ENCODE results near the gene OMP. TPM values are rescaled to one million over a fixed set of nuclear protein-coding genes. Genes with fewer than 3 reads are reported as not detected.
"Not testable (repeated sequence)": the region's sequence is repeated elsewhere in the genome, so short reads cannot be mapped to it uniquely, and the experiment has no call there.

The OMP gene, protein sequence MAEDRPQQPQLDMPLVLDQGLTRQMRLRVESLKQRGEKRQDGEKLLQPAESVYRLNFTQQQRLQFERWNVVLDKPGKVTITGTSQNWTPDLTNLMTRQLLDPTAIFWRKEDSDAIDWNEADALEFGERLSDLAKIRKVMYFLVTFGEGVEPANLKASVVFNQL
- not detected for polyA plus RNA-seq (2012; ENCODE audit: missing spikeins)

DNA sequence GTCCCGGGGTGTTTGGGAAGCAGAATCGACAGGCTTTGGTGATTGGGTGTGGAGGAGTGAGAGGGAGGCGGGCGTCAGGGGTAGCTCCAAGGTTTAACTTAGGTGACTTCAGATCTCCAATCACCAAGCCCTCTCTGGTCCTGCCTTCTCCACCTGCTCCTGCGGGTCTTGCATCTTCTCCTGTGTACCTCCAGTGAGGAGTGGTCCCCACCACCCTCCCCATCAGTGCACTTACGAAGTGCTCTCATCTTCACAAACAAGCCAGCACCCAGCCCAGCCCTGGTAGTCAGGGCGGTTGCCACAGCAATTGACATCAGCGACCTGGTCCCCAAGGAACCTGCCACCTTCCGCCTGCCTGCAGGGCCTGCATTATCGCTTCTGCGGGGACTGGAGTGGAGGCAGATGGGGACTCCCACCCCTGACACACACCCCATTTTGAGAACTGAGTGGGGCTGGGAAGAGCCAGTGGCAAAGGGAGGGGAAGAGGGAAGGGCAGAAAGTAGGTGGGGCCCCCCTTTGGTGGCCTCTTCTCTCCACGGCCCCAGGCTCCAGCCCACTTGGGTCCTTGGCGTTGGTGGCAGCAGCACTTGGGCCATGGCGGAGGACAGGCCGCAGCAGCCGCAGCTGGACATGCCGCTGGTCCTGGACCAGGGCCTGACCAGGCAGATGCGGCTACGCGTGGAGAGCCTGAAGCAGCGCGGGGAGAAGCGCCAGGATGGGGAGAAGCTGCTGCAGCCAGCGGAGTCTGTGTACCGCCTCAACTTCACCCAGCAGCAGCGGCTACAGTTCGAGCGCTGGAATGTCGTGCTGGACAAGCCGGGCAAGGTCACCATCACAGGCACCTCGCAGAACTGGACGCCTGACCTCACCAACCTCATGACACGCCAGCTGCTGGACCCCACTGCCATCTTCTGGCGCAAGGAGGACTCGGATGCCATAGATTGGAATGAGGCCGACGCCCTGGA lies at the start of gene OMP:
Gene OMP, plus strand, starts transcription at position 595 of the 965 bp plus-strand sequence. Its CDS starts 0 bp downstream, at position 595.
- TF ChIP-seq TAF1 (IDR thresholded peaks at IDR 0.05; ENCODE audit: borderline replicate concordance, low read depth, low read length) (no peak), POLR2A (IDR thresholded peaks at IDR 0.05; ENCODE audit: low read depth, low read length) (no peak), POLR2AphosphoS5 (IDR thresholded peaks at IDR 0.05; ENCODE audit: low read depth, low read length) (no peak)
- DNase-seq (ENCODE audit: insufficient read length) = no peak
- FAIRE-seq = no peak

DNA sequence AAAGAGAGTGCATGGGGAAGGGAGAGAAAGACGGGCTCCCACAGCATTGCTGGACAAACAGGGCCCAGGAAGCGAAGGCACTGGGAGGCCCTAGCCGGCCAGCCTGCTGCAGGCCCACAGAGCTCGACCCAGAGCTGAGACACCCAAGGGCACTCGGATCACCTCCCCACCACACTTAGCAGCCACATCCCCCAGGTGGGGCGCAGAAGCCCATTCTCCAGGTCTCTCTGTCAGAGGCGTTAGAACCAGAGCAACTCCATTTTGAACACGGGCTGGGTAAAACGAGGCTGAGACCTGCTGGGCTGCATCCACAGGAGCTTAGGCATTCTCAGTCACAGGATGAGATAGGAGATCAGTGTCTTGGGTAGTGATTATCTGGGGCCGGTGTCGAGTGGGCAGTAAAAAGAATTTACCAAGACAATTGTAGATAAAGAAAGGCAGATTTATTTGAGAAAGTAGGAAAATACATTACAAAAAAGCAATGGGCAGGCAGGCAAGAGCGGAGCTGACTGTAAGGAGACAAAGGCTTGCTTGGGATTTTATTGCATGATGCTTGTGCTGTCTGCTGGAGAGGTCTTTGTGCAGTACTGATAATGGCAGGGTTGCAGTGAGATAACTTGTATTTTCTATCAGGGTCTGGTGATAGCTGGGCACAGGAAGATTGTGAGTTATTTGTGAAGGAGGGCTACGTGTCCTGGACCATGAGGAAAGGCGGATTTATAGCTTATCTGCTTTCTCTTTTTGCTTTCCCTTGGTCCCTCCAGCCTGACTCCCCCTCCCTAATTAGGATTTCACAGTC lies 49.2 kb upstream of the OMP start:
- no peak for FAIRE-seq
- TF ChIP-seq POLR2A (IDR thresholded peaks at IDR 0.05; ENCODE audit: low read depth, low read length) (no peak), POLR2AphosphoS5 (IDR thresholded peaks at IDR 0.05; ENCODE audit: low read depth, low read length) (no peak), TAF1 (IDR thresholded peaks at IDR 0.05; ENCODE audit: borderline replicate concordance, low read depth, low read length) (no peak)
- DNase-seq (ENCODE audit: insufficient read length) = no peak

DNA sequence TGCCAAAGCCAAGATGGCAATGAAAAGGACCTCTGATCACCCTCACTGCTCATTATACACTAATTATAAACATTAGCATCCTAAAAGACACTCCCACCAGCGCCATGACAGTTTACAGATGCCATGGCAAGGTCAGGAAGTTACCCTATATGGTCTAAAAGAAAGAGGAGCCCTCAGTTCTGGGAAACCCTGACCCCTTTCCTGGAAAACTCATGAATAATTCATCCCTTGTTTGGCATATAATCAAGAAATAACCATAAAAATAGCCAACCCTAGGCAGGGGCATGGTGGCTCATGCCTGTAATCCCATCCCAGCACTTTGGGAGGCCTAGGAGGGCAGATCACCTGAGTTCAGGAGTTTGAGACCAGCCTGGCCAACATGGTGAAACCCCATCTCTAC lies 48.6 kb upstream of the OMP start:
- DNase-seq (ENCODE audit: insufficient read length) (no peak), FAIRE-seq (no peak)
- TF ChIP-seq POLR2A (IDR thresholded peaks at IDR 0.05; ENCODE audit: low read depth, low read length) (no peak), POLR2AphosphoS5 (IDR thresholded peaks at IDR 0.05; ENCODE audit: low read depth, low read length) (no peak), TAF1 (IDR thresholded peaks at IDR 0.05; ENCODE audit: borderline replicate concordance, low read depth, low read length) (no peak)

DNA sequence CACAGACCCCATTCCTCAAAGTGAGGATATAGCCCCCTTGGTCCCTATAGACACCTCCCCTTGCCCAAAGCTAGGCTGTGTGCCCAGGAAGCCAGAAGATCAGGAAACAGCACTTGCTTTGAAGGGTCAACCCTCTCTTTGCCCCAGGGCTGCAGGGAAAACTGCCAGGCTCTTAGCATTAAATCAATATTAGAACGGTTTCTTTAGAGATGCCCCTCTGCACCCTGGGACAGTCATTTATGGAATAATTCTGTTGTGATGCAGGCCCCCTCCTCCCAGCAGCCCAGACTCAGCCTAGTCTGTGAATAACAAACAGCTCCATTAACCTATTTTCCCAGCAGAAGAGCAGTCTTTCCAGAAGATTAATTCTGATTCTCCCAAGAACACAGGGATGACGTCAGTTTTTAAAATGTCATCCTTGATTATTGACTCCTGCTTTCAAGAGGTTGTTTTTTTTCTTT lies 47.5 kb upstream of the OMP start:
- TF ChIP-seq POLR2AphosphoS5 (IDR thresholded peaks at IDR 0.05; ENCODE audit: low read depth, low read length) (no peak), TAF1 (IDR thresholded peaks at IDR 0.05; ENCODE audit: borderline replicate concordance, low read depth, low read length) (no peak), POLR2A (IDR thresholded peaks at IDR 0.05; ENCODE audit: low read depth, low read length) (no peak)
- no peak for FAIRE-seq
- no peak for DNase-seq (ENCODE audit: insufficient read length)

DNA sequence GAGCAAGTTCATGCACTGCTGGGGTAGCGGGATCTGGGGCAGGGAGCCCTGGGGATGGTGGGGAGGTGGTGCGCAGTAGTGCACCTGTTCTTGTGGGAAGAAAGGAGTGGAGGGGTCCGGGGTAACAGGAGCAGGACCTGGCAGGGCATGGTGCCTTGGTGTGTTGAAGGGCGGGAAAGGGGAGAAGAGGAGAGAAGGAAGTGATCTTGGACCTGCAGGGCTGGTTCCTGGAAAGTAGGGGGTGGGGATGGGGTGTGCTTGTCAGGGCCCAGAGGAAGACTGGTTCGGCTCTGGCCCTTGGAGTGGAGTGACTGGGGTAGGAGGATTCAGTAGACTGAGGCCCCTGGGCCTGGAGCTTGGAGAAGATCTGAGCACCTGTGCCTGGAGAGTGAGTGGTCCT lies 46.7 kb upstream of the OMP start:
- DNase-seq (ENCODE audit: insufficient read length) = no peak
- no peak for FAIRE-seq

DNA sequence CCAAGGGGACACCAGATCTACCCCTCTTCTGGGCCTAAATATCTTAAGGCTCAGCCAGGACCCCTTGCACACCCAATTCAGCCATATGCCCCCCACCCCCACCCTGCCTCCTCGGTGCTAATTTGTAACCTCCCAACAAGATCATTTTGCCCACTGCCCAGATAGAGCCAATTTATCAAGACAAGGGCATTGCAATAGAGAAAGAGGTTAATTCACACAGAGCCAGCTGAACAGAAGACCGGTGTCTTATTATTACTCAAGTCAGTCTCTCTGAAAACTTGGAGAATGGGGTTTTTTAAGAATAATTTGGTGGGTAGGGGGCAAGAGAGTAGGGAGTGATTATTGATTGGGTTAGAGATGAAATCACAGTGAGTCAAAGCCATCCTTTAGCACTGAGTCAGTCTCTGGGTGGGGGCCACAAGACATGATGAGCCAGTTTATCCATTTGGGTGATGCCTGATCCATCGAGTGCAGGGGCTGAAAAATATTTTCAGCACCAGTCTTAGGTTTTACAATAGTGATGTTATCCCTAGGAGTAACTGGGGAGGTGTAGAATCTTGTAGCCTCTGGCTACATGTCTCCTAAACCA lies 45.7 kb upstream of the OMP start:
- TF ChIP-seq TAF1 (IDR thresholded peaks at IDR 0.05; ENCODE audit: borderline replicate concordance, low read depth, low read length) = no peak
- FAIRE-seq (no peak), DNase-seq (ENCODE audit: insufficient read length) (no peak)

More for the DNA sequence above, 46.7 kb upstream of the OMP start:
- TF ChIP-seq TAF1 (IDR thresholded peaks at IDR 0.05; ENCODE audit: borderline replicate concordance, low read depth, low read length) = no peak
- TF ChIP-seq POLR2AphosphoS5 (IDR thresholded peaks at IDR 0.05; ENCODE audit: low read depth, low read length) = no peak
- no peak for TF ChIP-seq POLR2A (IDR thresholded peaks at IDR 0.05; ENCODE audit: low read depth, low read length)

DNA sequence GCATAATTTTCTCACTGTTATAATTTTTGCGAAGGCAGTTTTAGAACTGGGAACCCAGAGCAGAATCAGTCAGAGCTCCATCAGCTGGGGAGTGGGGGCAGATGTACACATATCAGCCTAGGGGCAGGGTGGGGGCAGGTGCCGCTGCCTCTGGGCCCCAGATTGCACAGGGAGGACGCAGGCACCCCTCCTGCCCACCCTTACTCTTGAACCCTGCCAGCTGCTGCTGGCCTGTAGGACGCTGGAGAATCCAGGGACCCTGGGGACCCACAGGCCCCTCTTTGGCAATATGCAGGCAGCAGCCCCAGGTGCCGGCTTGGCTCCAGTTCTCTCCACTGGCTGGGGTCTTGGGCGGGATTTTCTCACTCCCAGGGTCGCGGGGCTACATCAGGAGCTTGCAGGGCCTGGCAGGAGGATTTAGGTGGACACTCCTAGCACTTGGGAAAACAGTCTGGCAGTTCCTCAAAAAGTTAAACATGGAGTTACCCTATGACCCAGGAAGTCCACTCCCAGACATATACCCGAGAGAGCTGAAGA lies 44.6 kb upstream of the OMP start:
- DNase-seq (ENCODE audit: insufficient read length) (no peak), FAIRE-seq (no peak)
- TF ChIP-seq POLR2AphosphoS5 (IDR thresholded peaks at IDR 0.05; ENCODE audit: low read depth, low read length) (no peak), TAF1 (IDR thresholded peaks at IDR 0.05; ENCODE audit: borderline replicate concordance, low read depth, low read length) (no peak), POLR2A (IDR thresholded peaks at IDR 0.05; ENCODE audit: low read depth, low read length) (no peak)

DNA sequence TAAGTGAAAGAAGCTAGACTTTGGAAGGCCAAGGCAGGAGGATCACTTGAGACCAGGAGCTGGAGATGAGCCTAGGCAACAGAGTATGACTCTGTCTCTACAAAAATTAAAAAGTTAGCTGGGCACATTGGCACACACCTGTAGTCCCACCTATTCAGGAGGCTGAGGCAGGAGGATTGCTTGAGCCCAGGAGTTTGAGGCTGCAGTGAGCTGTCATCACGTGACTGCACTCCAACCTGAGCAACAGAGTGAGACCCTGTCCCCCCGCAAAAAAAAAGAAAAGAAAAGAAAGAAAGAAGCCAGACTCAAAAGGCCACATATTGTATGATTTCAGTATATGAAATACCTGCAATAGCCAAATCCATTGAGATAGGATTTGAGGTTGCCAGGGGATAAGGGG lies 43.7 kb upstream of the OMP start:
- no peak for FAIRE-seq
- DNase-seq (ENCODE audit: insufficient read length) = no peak
- TF ChIP-seq POLR2A (IDR thresholded peaks at IDR 0.05; ENCODE audit: low read depth, low read length) = no peak
- no peak for TF ChIP-seq TAF1 (IDR thresholded peaks at IDR 0.05; ENCODE audit: borderline replicate concordance, low read depth, low read length)
- no peak for TF ChIP-seq POLR2AphosphoS5 (IDR thresholded peaks at IDR 0.05; ENCODE audit: low read depth, low read length)

DNA sequence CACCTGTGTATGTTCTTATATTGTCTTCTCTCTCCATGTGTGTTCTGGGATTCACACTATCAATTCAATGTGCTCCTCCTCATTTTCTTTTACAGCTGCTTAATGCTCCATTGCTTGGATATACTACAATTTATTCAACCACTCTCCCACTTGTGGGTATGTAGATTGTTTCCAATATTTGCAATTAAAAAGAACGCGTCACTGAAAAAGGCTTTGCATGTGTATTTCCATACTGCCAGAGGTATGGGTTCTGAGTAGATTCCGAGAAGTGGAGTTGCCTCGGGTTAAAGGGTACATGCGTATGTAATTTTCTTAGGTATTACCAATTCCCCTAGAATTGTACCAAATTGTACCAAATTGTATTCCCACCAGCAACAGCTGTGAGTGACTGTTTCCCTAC lies 42.8 kb upstream of the OMP start:
- DNase-seq (ENCODE audit: insufficient read length) = no peak
- TF ChIP-seq POLR2AphosphoS5 (IDR thresholded peaks at IDR 0.05; ENCODE audit: low read depth, low read length) (no peak), POLR2A (IDR thresholded peaks at IDR 0.05; ENCODE audit: low read depth, low read length) (no peak), TAF1 (IDR thresholded peaks at IDR 0.05; ENCODE audit: borderline replicate concordance, low read depth, low read length) (no peak)
- FAIRE-seq = no peak

DNA sequence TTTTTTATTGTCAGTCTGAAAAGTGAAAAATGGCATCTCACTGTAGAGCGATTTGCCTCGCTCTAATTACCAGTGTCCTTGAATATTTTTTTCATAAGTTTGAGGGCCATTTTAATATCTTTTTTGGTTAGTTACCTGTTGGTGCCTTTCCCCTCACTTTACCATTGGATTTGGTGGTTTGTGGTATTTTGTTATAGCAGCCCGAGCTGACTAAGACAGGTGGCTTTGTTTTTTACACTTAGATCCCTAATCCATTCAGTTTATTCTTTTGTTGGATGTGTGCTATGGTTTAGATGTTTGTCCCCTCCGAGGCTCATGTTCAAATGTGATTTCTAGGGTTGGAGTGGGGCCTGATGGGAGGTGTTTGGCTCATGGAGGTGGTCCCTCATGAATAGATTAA lies 42.4 kb upstream of the OMP start:
- FAIRE-seq (no peak), DNase-seq (ENCODE audit: insufficient read length) (no peak)
- TF ChIP-seq POLR2AphosphoS5 (IDR thresholded peaks at IDR 0.05; ENCODE audit: low read depth, low read length) = no peak

DNA sequence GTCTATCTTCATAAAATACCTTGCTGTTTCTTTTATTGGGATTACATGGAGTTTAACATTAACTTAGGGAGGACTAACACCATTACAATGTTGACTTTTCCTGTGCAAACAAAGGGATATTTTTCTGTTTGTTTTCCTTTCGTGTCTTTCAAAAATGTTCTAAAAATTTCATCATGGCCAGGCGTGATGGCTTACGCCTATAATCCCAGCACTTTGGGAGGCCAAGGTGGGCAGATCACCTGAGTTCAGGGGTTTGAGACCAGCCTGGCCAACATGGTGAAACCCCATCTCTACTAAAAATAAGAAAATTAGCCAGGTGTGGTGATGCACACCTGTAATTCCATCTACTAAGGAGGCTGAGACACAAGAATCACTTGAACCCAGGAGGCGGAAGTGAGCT lies 41.4 kb upstream of the OMP start:
- not testable (repeated sequence) for FAIRE-seq; DNase-seq (ENCODE audit: insufficient read length)

Measured in GM12892 (cell line).